Lung (tissue), 12 donors: ENCODE data around the gene RGS1. TPM values are rescaled to one million over a fixed set of nuclear protein-coding genes. Genes with fewer than 3 reads are reported as not detected.

Experiments used
- ATAC-seq: fragments of 200-7000 bp; cut with Tn5 transposase; one replicate; pipeline ENCODE4 v1.9.1; 2020; ENCODE audit warnings: moderate number of reproducible peaks; ENCODE audit not compliant: insufficient read depth, low FRiP score
- DNase-seq, 3 donors: peaks; one replicate each; pipeline ENCODE4 v3.0.0-alpha.2; 2013 to 2017
- H3K27ac ChIP-seq, 2 donors: one replicate each; pipeline ENCODE4 v1.5.1; 2013; ENCODE audit warnings: mild to moderate bottlenecking in 2 of 2, moderate library complexity in 2 of 2, control low read depth in 1 of 2, inconsistent platforms in 1 of 2, low read depth in 1 of 2, low read length in 1 of 2
- H3K27me3 ChIP-seq, 3 donors: one replicate each; pipeline ENCODE4 v1.5.1; 2013; ENCODE audit warnings: low read length in 2 of 3; ENCODE audit not compliant: control insufficient read depth in 3 of 3, insufficient read depth in 3 of 3
- H3K36me3 ChIP-seq, 4 donors: one replicate each; pipeline ENCODE4 v1.5.1; 2013; ENCODE audit warnings: low read length in 4 of 4, mild to moderate bottlenecking in 1 of 4, moderate library complexity in 1 of 4; ENCODE audit not compliant: control insufficient read depth in 4 of 4, insufficient read depth in 4 of 4
- H3K4me1 ChIP-seq, 5 donors: one replicate each; pipeline ENCODE4 v1.5.1; 2013; ENCODE audit warnings: low read length in 5 of 5, mild to moderate bottlenecking in 2 of 5, moderate library complexity in 1 of 5; ENCODE audit not compliant: control insufficient read depth in 5 of 5, insufficient read depth in 5 of 5
- H3K4me3 ChIP-seq: one replicate; pipeline ENCODE4 v1.5.1; 2013; ENCODE audit warnings: mild to moderate bottlenecking, control low read depth, moderate library complexity
- H3K9ac ChIP-seq, 2 donors: one replicate each; pipeline ENCODE4 v1.5.1; 2013; ENCODE audit warnings: low read length in 2 of 2, control low read depth in 1 of 2; ENCODE audit not compliant: insufficient read depth in 1 of 2
- H3K9me3 ChIP-seq, 4 donors: one replicate each; pipeline ENCODE4 v1.5.1; 2013; ENCODE audit warnings: low read length in 3 of 4, mild to moderate bottlenecking in 1 of 4, moderate library complexity in 1 of 4; ENCODE audit not compliant: control insufficient read depth in 4 of 4, insufficient read depth in 3 of 4
- WGBS, 2 donors: extraction: QIAGEN DNeasy Blood & Tissue Kit; methylation state at CpG; one replicate each; pipeline ENCODE4 v1.1.7; 2013; 5-methylcytosine and 5-hydroxymethylcytosine counted together
- polyA plus RNA-seq, 2 donors: library from polyadenylated mRNA; stranded (reverse); fragments of 200-250 nt; gene quantifications; one replicate each; pipeline ENCODE4 v1.2.1, GENCODE V29; 2013
- total RNA-seq, 2 donors: library from RNA; depleted of rRNA in 1 of 2; stranded (reverse); fragments of >200 nt in 1 of 2; gene quantifications; one replicate each; pipeline ENCODE4 v1.2.1, GENCODE V29; 2014 to 2021
- TF ChIP-seq, protein P1 (sequence below): IDR thresholded peaks from 2 replicates; pipeline ENCODE4 v1.5.1; 2012; ENCODE audit warnings: mild to moderate bottlenecking; ENCODE audit errors: control extremely low read depth, extremely low read depth
- donor health status: control.
- donor health status: control.
- donor health status: Bipolar disorder and iron deficiency.
- donor health status: healthy.
- donor health status: DM: yes; HTN: yes; CAD: no.

The RGS1 gene
- total and polyA plus RNA-seq, 4 donors, result 7.3 to 86.6 (median 21.0) TPM

DNA sequence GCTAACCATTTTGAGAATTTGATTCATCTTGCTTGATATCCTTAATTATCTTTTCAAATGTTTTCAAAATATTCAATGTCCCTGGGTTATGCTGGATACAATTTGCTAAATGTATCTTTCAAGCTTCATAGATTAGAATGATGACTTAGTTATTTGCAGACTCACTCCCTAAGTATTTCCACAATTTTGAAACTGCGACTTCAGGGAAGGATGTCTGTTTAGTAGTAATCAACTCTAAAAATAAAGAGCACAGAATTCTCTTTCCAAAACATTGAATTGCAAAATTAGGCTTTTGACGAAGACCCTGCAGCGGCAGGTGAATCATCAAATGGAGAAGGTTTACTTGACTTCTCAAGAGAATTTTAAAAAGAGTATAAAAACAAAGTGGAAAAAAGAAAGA, 14.2 kb downstream of the RGS1 start:
- no peaks in the 10 kb centered on the region for H3K27me3 ChIP-seq
- 86 to 90% methylated on average over 3 of the region's 3 CpGs for WGBS, 2 donors
- TF ChIP-seq, protein P1, sequence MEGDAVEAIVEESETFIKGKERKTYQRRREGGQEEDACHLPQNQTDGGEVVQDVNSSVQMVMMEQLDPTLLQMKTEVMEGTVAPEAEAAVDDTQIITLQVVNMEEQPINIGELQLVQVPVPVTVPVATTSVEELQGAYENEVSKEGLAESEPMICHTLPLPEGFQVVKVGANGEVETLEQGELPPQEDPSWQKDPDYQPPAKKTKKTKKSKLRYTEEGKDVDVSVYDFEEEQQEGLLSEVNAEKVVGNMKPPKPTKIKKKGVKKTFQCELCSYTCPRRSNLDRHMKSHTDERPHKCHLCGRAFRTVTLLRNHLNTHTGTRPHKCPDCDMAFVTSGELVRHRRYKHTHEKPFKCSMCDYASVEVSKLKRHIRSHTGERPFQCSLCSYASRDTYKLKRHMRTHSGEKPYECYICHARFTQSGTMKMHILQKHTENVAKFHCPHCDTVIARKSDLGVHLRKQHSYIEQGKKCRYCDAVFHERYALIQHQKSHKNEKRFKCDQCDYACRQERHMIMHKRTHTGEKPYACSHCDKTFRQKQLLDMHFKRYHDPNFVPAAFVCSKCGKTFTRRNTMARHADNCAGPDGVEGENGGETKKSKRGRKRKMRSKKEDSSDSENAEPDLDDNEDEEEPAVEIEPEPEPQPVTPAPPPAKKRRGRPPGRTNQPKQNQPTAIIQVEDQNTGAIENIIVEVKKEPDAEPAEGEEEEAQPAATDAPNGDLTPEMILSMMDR, result no peak
- no peak for DNase-seq
- no peaks in the 10 kb centered on the region for H3K4me1 ChIP-seq
- H3K36me3 ChIP-seq, result no peaks in the 10 kb centered on the region
- no peak overlapping the region for H3K9ac ChIP-seq
- H3K27ac ChIP-seq, result no peak overlapping the region
- H3K9me3 ChIP-seq, result no peaks in the 10 kb centered on the region
- ATAC-seq, result no peak
- no peak overlapping the region for H3K4me3 ChIP-seq

DNA sequence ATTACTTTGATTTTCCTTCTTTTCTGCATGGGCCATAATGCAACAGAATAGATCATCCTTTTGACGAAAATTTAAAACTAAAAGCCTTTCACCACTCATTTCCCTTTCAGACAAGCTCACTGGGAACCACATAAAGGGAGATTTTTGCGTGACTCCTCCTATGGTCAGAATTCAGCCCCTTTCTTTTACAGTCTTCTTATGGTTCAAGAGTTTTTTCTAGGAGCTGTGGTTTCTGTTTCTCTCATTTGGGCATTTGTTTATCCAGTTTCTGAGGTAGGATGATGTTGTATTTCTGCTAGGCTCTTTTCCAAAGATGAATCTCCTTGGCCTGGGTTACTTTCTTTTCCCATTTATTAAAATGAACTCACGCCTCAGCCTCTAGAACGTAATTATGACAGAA, 16.9 kb downstream of the RGS1 start:
- no peaks in the 10 kb centered on the region for H3K4me1 ChIP-seq
- TF ChIP-seq, protein P1, result no peak
- WGBS, 2 donors, result 75 to 84% methylated on average over 4 of the region's 4 CpGs
- ATAC-seq, result no peak
- H3K27me3 ChIP-seq, result no peaks in the 10 kb centered on the region
- H3K9me3 ChIP-seq, result no peaks in the 10 kb centered on the region
- no peak overlapping the region for H3K27ac ChIP-seq
- H3K9ac ChIP-seq, result no peak overlapping the region
- H3K4me3 ChIP-seq, result no peak overlapping the region
- no peaks in the 10 kb centered on the region for H3K36me3 ChIP-seq
- DNase-seq, result no peak

DNA sequence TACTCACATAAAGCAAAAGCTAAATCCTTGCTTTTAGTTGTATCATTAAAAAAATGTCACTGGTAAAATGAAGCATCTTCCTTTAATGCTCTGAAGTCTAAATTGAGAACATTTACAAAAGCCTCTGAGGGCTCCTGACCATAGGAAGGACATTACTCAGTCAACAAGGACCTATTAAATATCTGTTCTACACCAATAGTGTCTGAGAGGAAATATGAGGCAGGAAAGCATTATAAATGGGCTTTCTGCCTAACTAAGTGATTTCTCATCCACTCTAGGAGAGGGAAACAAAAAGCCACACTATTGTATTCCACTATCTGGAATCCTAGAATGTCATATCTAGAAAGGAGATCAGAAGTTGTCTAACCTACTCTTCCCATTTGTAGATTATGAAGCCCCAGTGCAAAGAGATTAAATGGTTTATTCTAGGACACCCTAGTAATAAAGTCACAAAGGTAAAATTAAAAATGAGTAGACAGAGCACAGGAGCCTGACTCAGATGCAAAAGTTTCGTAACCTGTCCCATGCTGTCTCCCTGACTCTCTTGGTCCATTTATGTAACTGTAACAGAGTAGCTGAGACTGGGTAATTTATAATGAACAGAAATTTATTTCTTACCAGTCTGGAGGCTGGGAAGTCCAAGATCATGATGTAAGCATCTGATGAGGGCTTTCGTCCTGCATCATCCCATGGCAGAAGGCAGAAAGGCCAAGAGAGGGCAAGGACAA, 17.6 kb downstream of the RGS1 start:
- DNase-seq (no peak), ATAC-seq (no peak)
- no peaks in the 10 kb centered on the region for H3K36me3 ChIP-seq
- no peaks in the 10 kb centered on the region for H3K9me3 ChIP-seq
- H3K4me1 ChIP-seq, result no peaks in the 10 kb centered on the region
- H3K27ac ChIP-seq, result no peak overlapping the region
- no peaks in the 10 kb centered on the region for H3K27me3 ChIP-seq
- no peak overlapping the region for H3K9ac ChIP-seq
- TF ChIP-seq, protein P1, result no peak
- no peak overlapping the region for H3K4me3 ChIP-seq
- WGBS, 2 donors, result 94 to 95% methylated on average over 2 of the region's 2 CpGs

- no peaks in the 10 kb centered on the region for H3K36me3 ChIP-seq
- WGBS, 2 donors, result 60 to 77% methylated on average over 3 of the region's 3 CpGs
- DNase-seq (no peak), ATAC-seq (no peak)
- H3K27me3 ChIP-seq, result no peaks in the 10 kb centered on the region
- TF ChIP-seq, protein P1, result no peak
- H3K9ac ChIP-seq, result no peak overlapping the region
- H3K4me1 ChIP-seq, result no peaks in the 10 kb centered on the region
- no peak overlapping the region for H3K27ac ChIP-seq
- H3K4me3 ChIP-seq, result no peak overlapping the region
- H3K9me3 ChIP-seq, result no peaks in the 10 kb centered on the region
Measured at GRCh38 chr1:192595299-192595698, 19.7 kb downstream of the RGS1 start.
